OCI-LY7 (cell line): ENCODE results near the gene MGAT1. TPM values are rescaled to one million over a fixed set of nuclear protein-coding genes. Genes with fewer than 3 reads are reported as not detected.
"Not testable (repeated sequence)": the region's sequence is repeated elsewhere in the genome, so short reads cannot be mapped to it uniquely, and the experiment has no call there.

Experiments used
- BruUV-seq: library from RNA; stranded (reverse); fragments of 400-500 nt; replicated peaks from 2 replicates; lab custom pipeline; 2021; lab: Mats Ljungman, UMichigan
- CTCF ChIA-PET: fragments of 300-600 bp; sonication (Branson Sonifier 250); formaldehyde crosslinking; loops from one replicate; lab custom pipeline; 2022; ENCODE audit warnings: antibody characterized with exemption; ENCODE audit not compliant: unreplicated experiment; lab: Charles Lee
- POLR2A ChIA-PET: fragments of 300-600 bp; sonication (Branson Sonifier 250); formaldehyde crosslinking; loops from one replicate; lab custom pipeline; 2022; ENCODE audit warnings: antibody characterized with exemption; lab: Charles Lee
- DNase-seq: peaks from one replicate; pipeline ENCODE4 v3.0.0-alpha.2; 2015; ENCODE audit warnings: low spot score
- H2AFZ ChIP-seq: fragments of 200-600 bp; sonication (generic), shearing (Covaris generic); 2 replicates; pipeline ENCODE4 v1.6.1; 2014; ENCODE audit warnings: mild to moderate bottlenecking, antibody characterized with exemption, low read length, moderate library complexity
- H3K27ac ChIP-seq: fragments of 200-600 bp; sonication (generic); 2 replicates; pipeline ENCODE4 v1.5.1; 2014; ENCODE audit warnings: mixed run types, low read depth, mild to moderate bottlenecking, moderate library complexity, low read length, inconsistent platforms; ENCODE audit not compliant: poor library complexity, severe bottlenecking
- H3K36me3 ChIP-seq: fragments of 200-600 bp; sonication (generic); 2 replicates; pipeline ENCODE4 v1.6.1; 2014; ENCODE audit warnings: mild to moderate bottlenecking, antibody characterized with exemption, low read length, moderate library complexity, mixed read lengths; ENCODE audit not compliant: insufficient read depth
- H3K4me1 ChIP-seq: fragments of 200-600 bp; sonication (generic); 2 replicates; pipeline ENCODE4 v1.5.1; 2014; ENCODE audit warnings: mild to moderate bottlenecking, low read length; ENCODE audit not compliant: insufficient read depth, poor library complexity, severe bottlenecking
- H3K4me2 ChIP-seq: fragments of 200-600 bp; sonication (generic); 2 replicates; pipeline ENCODE4 v1.6.1; 2014; ENCODE audit warnings: mild to moderate bottlenecking, low read length
- H3K4me3 ChIP-seq: fragments of 200-600 bp; sonication (generic); 2 replicates; pipeline ENCODE4 v1.5.1; 2014; ENCODE audit warnings: mild to moderate bottlenecking, low read depth, low read length; ENCODE audit not compliant: poor library complexity, severe bottlenecking
- H3K79me2 ChIP-seq: fragments of 200-600 bp; sonication (generic); 2 replicates; pipeline ENCODE4 v1.6.1; 2016; ENCODE audit warnings: low read depth, mild to moderate bottlenecking, low read length, moderate library complexity, mixed read lengths; ENCODE audit not compliant: insufficient read depth
- H3K9me2 ChIP-seq: fragments of 200-600 bp; sonication (generic); 2 replicates; pipeline ENCODE4 v1.6.1; 2016; ENCODE audit warnings: mild to moderate bottlenecking, low read length, mixed read lengths; ENCODE audit not compliant: insufficient read depth
- H3K9me3 ChIP-seq: fragments of 200-600 bp; sonication (generic); 2 replicates; pipeline ENCODE4 v1.6.1; 2014; ENCODE audit warnings: mild to moderate bottlenecking, mixed run types, low read length, mixed read lengths
- H4K20me1 ChIP-seq: fragments of 200-600 bp; sonication (generic); 2 replicates; pipeline ENCODE4 v1.6.1; 2014; ENCODE audit warnings: mild to moderate bottlenecking, antibody characterized with exemption, low read length, moderate library complexity, mixed read lengths; ENCODE audit not compliant: insufficient read depth
- CTCF ChIP-seq: fragments of 200-600 bp; sonication (generic); conservative IDR thresholded peaks from 2 replicates; pipeline ENCODE4 v1.5.1; 2014; ENCODE audit warnings: mild to moderate bottlenecking, antibody characterized with exemption, low read length, moderate library complexity, mixed read lengths
- EZH2phosphoT487 ChIP-seq: fragments of 200-600 bp; sonication (generic); IDR thresholded peaks from 2 replicates; pipeline ENCODE4 v1.6.1; 2018; ENCODE audit warnings: low read depth, borderline replicate concordance, mild to moderate bottlenecking, mixed run types, antibody characterized with exemption, low read length, moderate library complexity, mixed read lengths
- intact Hi-C: fragments of 100-400 bp; cut with micrococcal nuclease; formaldehyde crosslinking; loops from one replicate; pipeline ENCODE4 v1.10.0; 2022; ENCODE audit not compliant: unreplicated experiment
- total RNA-seq, 2 experiments: library from RNA; depleted of rRNA in 1 of 2; stranded (reverse); fragments of >200 nt in 1 of 2; shearing (Covaris generic) in 1 of 2; gene quantifications; 2 replicates each; pipeline ENCODE4 v1.2.3, GENCODE V29; 2014 to 2022

MGAT1 gene
- total RNA-seq, 2 experiments from 2014 or later: 75.4 to 103 TPM

GRCh38 chr5:180782748-180783147 lies 19.9 kb downstream of the MGAT1 start:
- Histone ChIP-seq H2AFZ (no peak overlapping the region), H3K27ac (no peak overlapping the region), H3K4me2 (no peak overlapping the region), H3K9me2 (no peaks in the 10 kb centered on the region), H3K9me3 (no peaks in the 10 kb centered on the region), H3K4me3 (no peak overlapping the region), H3K79me2 (no peaks in the 10 kb centered on the region), H4K20me1 (no peaks in the 10 kb centered on the region), H3K36me3 (peaks cover 2% of the 10 kb centered on the region; the same call in 1 of the 2 replicates), H3K4me1 (no peaks in the 10 kb centered on the region)
- BruUV-seq: no TSS peak
- intact Hi-C loops: loop anchor here (5.0 kb wide), 2 partner anchors 260 to 375 kb away; partner anchors contain the start of gene BTNL9
- DNase-seq: no peak
- TF ChIP-seq CTCF: no peak
- TF ChIP-seq EZH2phosphoT487: no peak
- ChIA-PET POLR2A (no interaction called here), CTCF (no interaction called here)

DNA sequence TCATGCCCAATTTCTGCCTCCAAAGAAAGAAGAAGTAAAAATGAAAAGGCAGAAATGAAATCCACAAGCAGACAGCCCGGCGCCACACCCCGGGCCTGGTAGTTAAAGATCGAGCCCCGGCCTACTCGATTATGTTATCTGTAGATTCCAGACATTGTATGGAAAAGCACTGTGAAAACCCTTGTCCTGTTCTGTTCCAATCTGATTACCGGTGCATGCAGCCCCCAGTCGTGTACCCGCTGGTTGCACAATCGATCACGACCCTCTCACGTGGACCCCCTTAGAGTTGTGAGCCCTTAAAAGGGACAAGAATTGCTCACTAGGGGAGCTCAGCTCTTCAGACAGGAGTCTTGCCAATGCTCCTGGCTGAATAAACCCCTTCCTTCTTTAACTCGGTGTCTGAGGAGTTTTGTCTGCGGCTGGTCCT lies 20.7 kb downstream of the MGAT1 start:
- H3K4me1 ChIP-seq, H3K4me3 ChIP-seq, H3K27ac ChIP-seq, H3K9me2 ChIP-seq, H2AFZ ChIP-seq, H3K79me2 ChIP-seq, H3K9me3 ChIP-seq, POLR2A ChIA-PET, BruUV-seq, H4K20me1 ChIP-seq, DNase-seq, CTCF ChIA-PET, H3K36me3 ChIP-seq, H3K4me2 ChIP-seq: not testable (repeated sequence)
- intact Hi-C loops: loop anchor here (5.0 kb wide), 2 partner anchors 260 to 375 kb away; partner anchors contain the start of gene BTNL9

DNA sequence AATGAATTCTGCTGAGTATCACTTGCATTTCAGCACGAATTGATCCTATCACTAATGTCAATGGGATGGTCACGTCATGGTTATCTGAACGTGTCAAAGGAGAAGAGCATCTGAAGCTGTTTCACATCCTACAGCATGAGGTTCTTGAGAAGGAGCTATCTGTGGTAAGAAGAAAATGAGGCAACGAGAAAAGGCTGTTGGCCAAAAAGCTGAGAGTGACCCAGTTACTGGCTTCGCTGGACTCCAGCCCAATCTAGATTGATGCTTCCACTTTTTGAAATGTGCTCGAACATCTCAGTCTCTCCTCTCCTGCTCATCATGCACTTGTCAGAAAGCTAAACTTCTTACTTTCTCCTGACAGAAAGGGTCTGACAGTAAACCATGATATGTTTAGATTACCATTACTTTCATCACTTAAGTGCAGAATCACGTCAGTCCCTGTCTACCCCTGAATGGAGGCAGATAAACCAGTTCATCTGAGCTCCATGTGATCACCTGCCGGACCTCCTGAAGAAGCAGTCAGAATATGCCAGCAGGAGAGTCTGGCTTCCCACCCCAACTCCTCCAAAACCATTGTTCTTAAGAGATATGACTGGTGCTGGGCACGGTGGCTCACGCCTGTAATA lies 22.5 kb downstream of the MGAT1 start:
- POLR2A ChIA-PET: no interaction called here
- H3K4me3 ChIP-seq: no peak overlapping the region
- no peaks in the 10 kb centered on the region for H3K79me2 ChIP-seq
- no peaks in the 10 kb centered on the region for H3K36me3 ChIP-seq
- no peak overlapping the region for H2AFZ ChIP-seq
- H3K4me1 ChIP-seq: no peaks in the 10 kb centered on the region
- no peak for DNase-seq
- CTCF ChIA-PET: no interaction called here
- no peaks in the 10 kb centered on the region for H3K9me3 ChIP-seq
- no TSS peak for BruUV-seq
- intact Hi-C loops: loop anchor here (5.0 to 10.0 kb wide), 3 partner anchors 145 to 377 kb away; partner anchors contain the start of gene BTNL9
- TF ChIP-seq EZH2phosphoT487: no peak
- no peak for TF ChIP-seq CTCF
- no peaks in the 10 kb centered on the region for H3K9me2 ChIP-seq
- H4K20me1 ChIP-seq: no peaks in the 10 kb centered on the region
- no peak overlapping the region for H3K4me2 ChIP-seq
- H3K27ac ChIP-seq: no peak overlapping the region
